ENCODE data around the gene FAM43B.
A peak's percentile ranks its signal among the peaks of the same experiment; 100 is the strongest.

FAM43B gene

GRCh38 chr1:20507564-20508410 lies 44.6 kb upstream of the FAM43B start, which contains the start of gene MUL1:
Gene MUL1 (minus strand): TSS chr1:20508151. CDS start chr1:20508024, 127 bp downstream.
- Histone ChIP-seq H3K36me3 (ENCODE audit: control insufficient read depth in 2 of 2, insufficient read depth in 1 of 2, low read length in 2 of 2) (peaks cover 6 to 34% of the 10 kb centered on the region in 2 experiments; a peak in 2 of 3 replicates), H3K9me3 (ENCODE audit: control insufficient read depth, insufficient read depth, low read depth, low read length) (no peaks in the 10 kb centered on the region), H3K4me3 (ENCODE audit: low read depth, low read length) (peak within 1 kb of the TSS; percentile 95), H3K4me1 (ENCODE audit: control insufficient read depth, insufficient read depth, low read length) (peaks cover 3% of the 10 kb centered on the region; the same call in 1 of the 2 replicates), H3K27ac (ENCODE audit: extremely low read depth, low read depth, low read length) (no peak within 1 kb of the TSS; the same call in 1 of the 2 replicates)
- CTCF ChIA-PET: interaction anchor here (0.7 to 1.6 kb wide), 5 partner anchors 14 to 567 kb away, joined by 3 to 4 read pairs (median 3); no protein-coding TSS in a partner anchor
- POLR2A ChIA-PET: interaction anchor here (0.6 to 1.3 kb wide), 3 partner anchors 22 to 126 kb away, joined by 3 to 5 read pairs (median 4); partner anchors contain the start of gene CAMK2N1
- TF ChIP-seq ZNF776 (tag by site-specific recombination; IDR thresholded peaks at IDR 0.05; ENCODE audit: borderline replicate concordance) (no peak), SETDB1 (IDR thresholded peaks at IDR 0.05; ENCODE audit: insufficient read length, low read length) (no peak), ZNF121 (tag by site-specific recombination; IDR thresholded peaks at IDR 0.05) (no peak), ZNF174 (tag by site-specific recombination; IDR thresholded peaks at IDR 0.05) (no peak), ZNF416 (tag by site-specific recombination; IDR thresholded peaks at IDR 0.05) (no peak), ZNF747 (tag by site-specific recombination; IDR thresholded peaks at IDR 0.05) (no peak), ZNF223 (tag by site-specific recombination; IDR thresholded peaks at IDR 0.05) (no peak), ZNF518A (tag by site-specific recombination; conservative IDR thresholded peaks at IDR 0.05; ENCODE audit: low read depth) (peak; percentile 100), SP7 (tag by site-specific recombination; IDR thresholded peaks at IDR 0.05) (peak; percentile 72), ZBTB11 (tag by site-specific recombination; conservative IDR thresholded peaks at IDR 0.05; ENCODE audit: low read depth) (peak; percentile 96), ZNF239 (tag by site-specific recombination; IDR thresholded peaks at IDR 0.05) (no peak), ZNF394 (tag by site-specific recombination; IDR thresholded peaks at IDR 0.05; ENCODE audit: borderline replicate concordance) (no peak), ZNF398 (tag by site-specific recombination; IDR thresholded peaks at IDR 0.05) (no peak), ZNF140 (tag by site-specific recombination; IDR thresholded peaks at IDR 0.05) (no peak), HOXA7 (CRISPR knock-in tag; IDR thresholded peaks at IDR 0.05; ENCODE audit: borderline replicate concordance) (no peak), TRIM28 (IDR thresholded peaks at IDR 0.05; ENCODE audit: borderline replicate concordance, low read length) (no peak), ZNF791 (tag by site-specific recombination; IDR thresholded peaks at IDR 0.05) (no peak), ZNF530 (tag by site-specific recombination; IDR thresholded peaks at IDR 0.05; ENCODE audit: low read depth) (no peak), ZNF18 (tag by site-specific recombination; IDR thresholded peaks at IDR 0.05) (no peak), SP3 (tag by site-specific recombination; IDR thresholded peaks at IDR 0.05) (peak; percentile 69), ZSCAN16 (tag by site-specific recombination; IDR thresholded peaks at IDR 0.05) (no peak), MZF1 (tag by site-specific recombination; IDR thresholded peaks at IDR 0.05; ENCODE audit: borderline replicate concordance) (no peak), GLI2 (tag by site-specific recombination; IDR thresholded peaks at IDR 0.05; ENCODE audit: borderline replicate concordance, low read depth) (no peak), MEIS1 (CRISPR knock-in tag; IDR thresholded peaks at IDR 0.05; ENCODE audit: borderline replicate concordance) (no peak), BCL11A (tag by site-specific recombination; IDR thresholded peaks at IDR 0.05; ENCODE audit: low read depth) (peak; percentile 94; the same call in 1 of the 2 replicates), ZNF596 (tag by site-specific recombination; IDR thresholded peaks at IDR 0.05) (no peak)
